ENCODE data around the gene TOM1. TPM values are rescaled to one million over a fixed set of nuclear protein-coding genes. Genes with fewer than 3 reads are reported as not detected.

TOM1 gene
- total RNA-seq, 5 donors from 2014 or later (not counting 1 experiment from before 2014, with no cell fraction given) = 55.9 to 152 (median 68.3) TPM

GRCh38 chr22:35345808-35346505 lies 46.3 kb downstream of the TOM1 start:
- POLR2A ChIA-PET = no interaction called here
- Mint-ChIP-seq H3K4me1 (peaks cover 5 to 9% (median 8%) of the 10 kb centered on the region in 3 donors), H3K9me3 (no peaks in the 10 kb centered on the region), H3K4me3 (no peak overlapping the region), H3K27me3 (no peaks in the 10 kb centered on the region), H3K36me3 (peaks cover 13% of the 10 kb centered on the region), H3K27ac (no peak overlapping the region)
- Histone ChIP-seq H3K36me3 (ENCODE audit: control insufficient read depth in 2 of 2, extremely low read depth in 1 of 2, insufficient read depth in 1 of 2, low read length in 1 of 2) (peaks cover 15 to 37% of the 10 kb centered on the region in 2 donors), H3K4me3 (ENCODE audit: control insufficient read depth in 1 of 2, extremely low read depth in 1 of 2, low read length in 1 of 2) (no peak overlapping the region), H3K27me3 (replicated peaks in 1 of 2; ENCODE audit: control insufficient read depth in 2 of 2, extremely low read depth in 1 of 2, insufficient read depth in 2 of 2, low read length in 1 of 2) (peaks cover 0 to 6% of the 10 kb centered on the region in 2 experiments), H3K4me1 (ENCODE audit: control insufficient read depth in 1 of 2, extremely low read depth in 1 of 2, insufficient read depth in 2 of 2, low read length in 2 of 2) (peaks cover 0 to 9% of the 10 kb centered on the region in 2 experiments), H3K27ac (ENCODE audit: low read length) (no peak overlapping the region), H3K9me3 (no peaks in the 10 kb centered on the region)
- WGBS (ENCODE audit: insufficient coverage) = 96% methylated on average over 9 of the region's 11 CpGs
- no peak for DNase-seq
- CTCF ChIA-PET = no interaction called here
- no peak for ATAC-seq (replicated peaks in 1 of 4)

GRCh38 chr22:35346596-35347220 lies 47.0 kb downstream of the TOM1 start:
- Mint-ChIP-seq H3K27ac (no peak overlapping the region), H3K27me3 (peaks cover 0 to 7% of the 10 kb centered on the region in 2 donors), H3K4me1 (peaks cover 12 to 16% (median 15%) of the 10 kb centered on the region in 3 donors), H3K4me3 (no peak overlapping the region), H3K9me3 (no peaks in the 10 kb centered on the region), H3K36me3 (peaks cover 12% of the 10 kb centered on the region)
- no peak for ATAC-seq (replicated peaks in 1 of 4)
- DNase-seq = no peak
- Histone ChIP-seq H3K9me3 (no peaks in the 10 kb centered on the region), H3K27ac (ENCODE audit: low read length) (no peak overlapping the region), H3K4me1 (ENCODE audit: control insufficient read depth in 1 of 2, extremely low read depth in 1 of 2, insufficient read depth in 2 of 2, low read length in 2 of 2) (peaks cover 0 to 16% of the 10 kb centered on the region in 2 experiments), H3K36me3 (ENCODE audit: control insufficient read depth in 2 of 2, extremely low read depth in 1 of 2, insufficient read depth in 1 of 2, low read length in 1 of 2) (peaks cover 13 to 36% of the 10 kb centered on the region in 2 donors), H3K4me3 (ENCODE audit: control insufficient read depth in 1 of 2, extremely low read depth in 1 of 2, low read length in 1 of 2) (no peak overlapping the region), H3K27me3 (replicated peaks in 1 of 2; ENCODE audit: control insufficient read depth in 2 of 2, extremely low read depth in 1 of 2, insufficient read depth in 2 of 2, low read length in 1 of 2) (peaks cover 0 to 13% of the 10 kb centered on the region in 2 experiments)
- 98% methylated on average over 10 of the region's 19 CpGs for WGBS (ENCODE audit: insufficient coverage)
- ChIA-PET POLR2A (no interaction called here), CTCF (no interaction called here)

- Mint-ChIP-seq H3K27ac (no peak overlapping the region), H3K4me3 (no peak overlapping the region), H3K27me3 (peaks cover 0 to 10% of the 10 kb centered on the region in 2 donors), H3K36me3 (peaks cover 12% of the 10 kb centered on the region), H3K4me1 (peaks cover 18 to 23% (median 22%) of the 10 kb centered on the region in 3 donors), H3K9me3 (no peaks in the 10 kb centered on the region)
- no peak overlapping the region for H3K27ac ChIP-seq (ENCODE audit: low read length)
- DNase-seq (no peak), ATAC-seq (replicated peaks in 1 of 4) (no peak)
- H3K4me3 ChIP-seq (ENCODE audit: control insufficient read depth in 1 of 2, extremely low read depth in 1 of 2, low read length in 1 of 2) = no peak overlapping the region
- H3K9me3 ChIP-seq = no peaks in the 10 kb centered on the region
- ChIA-PET CTCF (no interaction called here), POLR2A (no interaction called here)
- H3K27me3 ChIP-seq (replicated peaks in 1 of 2; ENCODE audit: control insufficient read depth in 2 of 2, extremely low read depth in 1 of 2, insufficient read depth in 2 of 2, low read length in 1 of 2) = peaks cover 0 to 19% of the 10 kb centered on the region in 2 experiments
- H3K36me3 ChIP-seq (ENCODE audit: control insufficient read depth in 2 of 2, extremely low read depth in 1 of 2, insufficient read depth in 1 of 2, low read length in 1 of 2) = peaks cover 13 to 36% of the 10 kb centered on the region in 2 donors
- 92% methylated on average over 8 of the region's 10 CpGs for WGBS (ENCODE audit: insufficient coverage)
- H3K4me1 ChIP-seq (ENCODE audit: control insufficient read depth in 1 of 2, extremely low read depth in 1 of 2, insufficient read depth in 2 of 2, low read length in 2 of 2) = peaks cover 0 to 22% of the 10 kb centered on the region in 2 experiments
These were observed 47.8 kb downstream of the TOM1 start for GRCh38 chr22:35347462-35347861.

GRCh38 chr22:35348026-35348590 lies 48.4 kb downstream of the TOM1 start:
- POLR2A ChIA-PET = no interaction called here
- peaks cover 0 to 10% of the 10 kb centered on the region in 2 donors for H3K27me3 Mint-ChIP-seq
- H3K36me3 ChIP-seq (ENCODE audit: control insufficient read depth in 2 of 2, extremely low read depth in 1 of 2, insufficient read depth in 1 of 2, low read length in 1 of 2) = peaks cover 13 to 36% of the 10 kb centered on the region in 2 donors
- H3K9me3 Mint-ChIP-seq = no peaks in the 10 kb centered on the region
- no peak overlapping the region for H3K27ac Mint-ChIP-seq
- DNase-seq = no peak
- WGBS (ENCODE audit: insufficient coverage) = 92% methylated on average over 9 of the region's 18 CpGs
- no peak overlapping the region for H3K4me3 ChIP-seq (ENCODE audit: control insufficient read depth in 1 of 2, extremely low read depth in 1 of 2, low read length in 1 of 2)
- peaks cover 0 to 28% of the 10 kb centered on the region in 2 experiments for H3K4me1 ChIP-seq (ENCODE audit: control insufficient read depth in 1 of 2, extremely low read depth in 1 of 2, insufficient read depth in 2 of 2, low read length in 2 of 2)
- no peak overlapping the region for H3K27ac ChIP-seq (ENCODE audit: low read length)
- H3K4me1 Mint-ChIP-seq = peaks cover 23 to 27% (median 25%) of the 10 kb centered on the region in 3 donors
- no peaks in the 10 kb centered on the region for H3K9me3 ChIP-seq
- peaks cover 12% of the 10 kb centered on the region for H3K36me3 Mint-ChIP-seq
- H3K27me3 ChIP-seq (replicated peaks in 1 of 2; ENCODE audit: control insufficient read depth in 2 of 2, extremely low read depth in 1 of 2, insufficient read depth in 2 of 2, low read length in 1 of 2) = peaks cover 0 to 25% of the 10 kb centered on the region in 2 experiments
- no peak for ATAC-seq (replicated peaks in 1 of 4)
- no peak overlapping the region for H3K4me3 Mint-ChIP-seq
- CTCF ChIA-PET = no interaction called here

- H3K27me3 ChIP-seq (replicated peaks in 1 of 2; ENCODE audit: control insufficient read depth in 2 of 2, extremely low read depth in 1 of 2, insufficient read depth in 2 of 2, low read length in 1 of 2) = peaks cover 0 to 29% of the 10 kb centered on the region in 2 experiments
- H3K27ac Mint-ChIP-seq = no peak overlapping the region
- DNase-seq (no peak), ATAC-seq (replicated peaks in 1 of 4) (no peak)
- CTCF ChIA-PET = no interaction called here
- no peak overlapping the region for H3K4me3 Mint-ChIP-seq
- peaks cover 13 to 33% of the 10 kb centered on the region in 2 donors for H3K36me3 ChIP-seq (ENCODE audit: control insufficient read depth in 2 of 2, extremely low read depth in 1 of 2, insufficient read depth in 1 of 2, low read length in 1 of 2)
- peaks cover 12% of the 10 kb centered on the region for H3K36me3 Mint-ChIP-seq
- peaks cover 23 to 28% (median 25%) of the 10 kb centered on the region in 3 donors for H3K4me1 Mint-ChIP-seq
- no peak overlapping the region for H3K4me3 ChIP-seq (ENCODE audit: control insufficient read depth in 1 of 2, extremely low read depth in 1 of 2, low read length in 1 of 2)
- no peaks in the 10 kb centered on the region for H3K9me3 Mint-ChIP-seq
- peaks cover 0 to 28% of the 10 kb centered on the region in 2 experiments for H3K4me1 ChIP-seq (ENCODE audit: control insufficient read depth in 1 of 2, extremely low read depth in 1 of 2, insufficient read depth in 2 of 2, low read length in 2 of 2)
- 89% methylated on average over 4 of the region's 5 CpGs for WGBS (ENCODE audit: insufficient coverage)
- H3K27ac ChIP-seq (ENCODE audit: low read length) = no peak overlapping the region
- POLR2A ChIA-PET = no interaction called here
- H3K9me3 ChIP-seq = no peaks in the 10 kb centered on the region
- H3K27me3 Mint-ChIP-seq = peaks cover 0 to 10% of the 10 kb centered on the region in 2 donors
These were observed 49.0 kb downstream of the TOM1 start for GRCh38 chr22:35348703-35349102.

GRCh38 chr22:35349368-35349703 lies 49.6 kb downstream of the TOM1 start:
- peaks cover 23 to 28% (median 25%) of the 10 kb centered on the region in 3 donors for H3K4me1 Mint-ChIP-seq
- DNase-seq (no peak), ATAC-seq (replicated peaks in 1 of 4) (no peak)
- H3K9me3 Mint-ChIP-seq = no peaks in the 10 kb centered on the region
- H3K27me3 Mint-ChIP-seq = peaks cover 0 to 10% of the 10 kb centered on the region in 2 donors
- no peak overlapping the region for H3K4me3 Mint-ChIP-seq
- 75% methylated on average over 5 of the region's 9 CpGs for WGBS (ENCODE audit: insufficient coverage)
- Histone ChIP-seq H3K36me3 (ENCODE audit: control insufficient read depth in 2 of 2, extremely low read depth in 1 of 2, insufficient read depth in 1 of 2, low read length in 1 of 2) (peaks cover 13 to 27% of the 10 kb centered on the region in 2 donors), H3K9me3 (no peaks in the 10 kb centered on the region), H3K4me1 (ENCODE audit: control insufficient read depth in 1 of 2, extremely low read depth in 1 of 2, insufficient read depth in 2 of 2, low read length in 2 of 2) (peaks cover 0 to 28% of the 10 kb centered on the region in 2 experiments), H3K27me3 (replicated peaks in 1 of 2; ENCODE audit: control insufficient read depth in 2 of 2, extremely low read depth in 1 of 2, insufficient read depth in 2 of 2, low read length in 1 of 2) (peaks cover 0 to 30% of the 10 kb centered on the region in 2 experiments), H3K4me3 (ENCODE audit: control insufficient read depth in 1 of 2, extremely low read depth in 1 of 2, low read length in 1 of 2) (no peak overlapping the region), H3K27ac (ENCODE audit: low read length) (no peak overlapping the region)
- H3K36me3 Mint-ChIP-seq = peaks cover 12% of the 10 kb centered on the region
- H3K27ac Mint-ChIP-seq = peak overlapping the region in 1 of 2 donors; percentile 61
- POLR2A ChIA-PET = interaction anchor here in 1 of 2 donors (0.6 kb wide), 1 partner anchor 24 kb away, joined by 11 read pairs; no protein-coding TSS in a partner anchor
- CTCF ChIA-PET = interaction anchor here in 1 of 2 donors (0.9 kb wide), 1 partner anchor 50 kb away, joined by 4 read pairs; the partner anchor contains the start of gene TOM1

All from T-cell (primary cell).